Endodermal cell (in vitro differentiated cells): Measurements from ENCODE around the gene RAVER1. TPM values are rescaled to one million over a fixed set of nuclear protein-coding genes. Genes with fewer than 3 reads are reported as not detected.
A peak's percentile ranks its signal among the peaks of the same experiment; 100 is the strongest.
"Not testable (repeated sequence)": the region's sequence is repeated elsewhere in the genome, so short reads cannot be mapped to it uniquely, and the experiment has no call there.

Source experiments
- DNase-seq: peaks from one replicate; pipeline ENCODE4 v3.0.0-alpha.2; 2017
- H3K27ac ChIP-seq: 2 replicates; pipeline ENCODE4 v1.5.1; 2013; ENCODE audit warnings: mild to moderate bottlenecking, low read depth, low read length, moderate library complexity
- H3K27me3 ChIP-seq: 2 replicates; pipeline ENCODE4 v1.6.1; 2013; ENCODE audit warnings: mild to moderate bottlenecking, low read length, moderate library complexity; ENCODE audit not compliant: insufficient read depth, control insufficient read depth, poor library complexity, severe bottlenecking
- H3K36me3 ChIP-seq: 2 replicates; pipeline ENCODE4 v1.7.0; 2013; ENCODE audit warnings: mild to moderate bottlenecking, low read length, moderate library complexity; ENCODE audit not compliant: control insufficient read depth, insufficient read depth
- H3K4me1 ChIP-seq: one replicate; pipeline ENCODE4 v1.7.0; 2013; ENCODE audit warnings: low read length; ENCODE audit not compliant: control insufficient read depth, insufficient read depth
- H3K4me3 ChIP-seq: 2 replicates; pipeline ENCODE4 v1.5.1; 2013; ENCODE audit warnings: mild to moderate bottlenecking, low read length, moderate library complexity
- H3K9ac ChIP-seq: 2 replicates; pipeline ENCODE4 v1.6.1; 2013; ENCODE audit warnings: mild to moderate bottlenecking, low read length, moderate library complexity; ENCODE audit not compliant: poor library complexity, severe bottlenecking; ENCODE audit errors: extremely low read depth
- H3K9me3 ChIP-seq: 2 replicates; pipeline ENCODE4 v1.6.1; 2013; ENCODE audit warnings: mild to moderate bottlenecking, low read length, moderate library complexity; ENCODE audit not compliant: control insufficient read depth
- H3K27ac Mint-ChIP-seq: 2 replicates; pipeline ENCODE4 v1.8.0; 2020; ENCODE audit warnings: mixed read lengths
- H3K27me3 Mint-ChIP-seq: 2 replicates; pipeline ENCODE4 v1.8.0; 2021; ENCODE audit warnings: mild to moderate bottlenecking, mixed read lengths; ENCODE audit not compliant: insufficient read depth
- H3K36me3 Mint-ChIP-seq: 2 replicates; pipeline ENCODE4 v1.8.0; 2020; ENCODE audit warnings: low read depth, mixed read lengths
- H3K4me1 Mint-ChIP-seq: 2 replicates; pipeline ENCODE4 v1.8.0; 2020; ENCODE audit warnings: mixed read lengths
- H3K4me3 Mint-ChIP-seq: 2 replicates; pipeline ENCODE4 v1.8.0; 2020; ENCODE audit warnings: mild to moderate bottlenecking, moderate library complexity, mixed read lengths
- H3K9me3 Mint-ChIP-seq: 2 replicates; pipeline ENCODE4 v1.8.0; 2020; ENCODE audit warnings: mild to moderate bottlenecking, mixed read lengths
- WGBS, 2 experiments: methylation state at CpG; one replicate each; pipeline versions ENCODE4 v1.1.5 to v1.1.7; 2013; ENCODE audit warnings: missing lambda C conversion rate in 2 of 2, mixed read lengths in 1 of 2; ENCODE audit not compliant: insufficient coverage in 1 of 2, insufficient read length in 1 of 2; 5-methylcytosine and 5-hydroxymethylcytosine counted together
- total RNA-seq, 2 donors: library from RNA; stranded (reverse); fragmentation: NEBNext Ultra II Directional in 1 of 2; extraction: Animal tissue kit (Norgen Biotek cat#: 25700) in 1 of 2; gene quantifications; 2 replicates in 1 of 2; 3 replicates in 1 of 2; pipeline ENCODE4 v1.2.1, GENCODE V29; 2021
- TF ChIP-seq, protein P1 (sequence below): fragments of 200-600 bp; sonication (generic); conservative IDR thresholded peaks from 2 replicates; pipeline ENCODE4 v1.5.0; 2021; ENCODE audit warnings: antibody characterized with exemption, mild to moderate bottlenecking

RAVER1 gene
- total RNA-seq, 2 donors from 2014 or later: 53.1 to 64.7 TPM

DNA sequence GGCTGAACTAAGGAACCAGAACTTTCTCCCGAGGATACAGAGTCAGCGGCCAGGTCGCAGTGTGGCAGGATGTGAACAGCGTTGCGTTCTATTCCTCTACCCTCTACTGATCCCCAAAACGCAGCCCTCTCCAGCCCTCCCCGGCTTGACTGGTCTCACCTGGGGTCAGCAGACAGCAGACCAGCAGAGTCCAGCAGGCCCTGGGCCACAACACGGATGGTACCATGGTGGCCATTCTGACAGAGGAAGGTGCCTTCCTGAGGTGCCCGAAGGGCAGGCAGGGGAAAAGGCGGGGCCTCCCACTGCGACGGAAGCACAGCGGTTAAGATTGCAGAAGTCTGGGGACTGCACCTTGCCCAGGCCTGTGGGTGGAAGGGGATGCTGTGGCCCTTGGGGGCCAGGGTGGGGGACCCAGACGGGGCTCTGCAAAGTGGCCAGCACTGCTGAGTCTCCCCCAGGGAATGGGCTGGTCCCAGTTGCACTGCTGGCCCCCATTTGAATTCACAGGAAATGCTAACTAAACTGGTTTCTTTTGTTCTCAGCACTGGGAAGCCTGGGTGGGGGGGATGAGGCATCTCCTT is 6.1 kb upstream of the RAVER1 start, which contains the start of gene ICAM3:
TSS of gene ICAM3 (minus strand) at position 245 of the 581 bp plus-strand sequence. CDS start at position 235, 10 bp downstream.
- H3K4me1 Mint-ChIP-seq: peaks cover 5% of the 10 kb centered on the region
- no peak within 1 kb of the TSS for H3K4me3 Mint-ChIP-seq
- Histone ChIP-seq H3K4me1 (no peaks in the 10 kb centered on the region), H3K4me3 (no peak within 1 kb of the TSS), H3K9ac (no peak within 1 kb of the TSS), H3K36me3 (no peaks in the 10 kb centered on the region), H3K9me3 (no peaks in the 10 kb centered on the region), H3K27me3 (no peaks in the 10 kb centered on the region), H3K27ac (no peak within 1 kb of the TSS)
- peak; percentile 66 for DNase-seq
- H3K9me3 Mint-ChIP-seq: no peaks in the 10 kb centered on the region
- no peaks in the 10 kb centered on the region for H3K27me3 Mint-ChIP-seq
- TF ChIP-seq, protein P1, sequence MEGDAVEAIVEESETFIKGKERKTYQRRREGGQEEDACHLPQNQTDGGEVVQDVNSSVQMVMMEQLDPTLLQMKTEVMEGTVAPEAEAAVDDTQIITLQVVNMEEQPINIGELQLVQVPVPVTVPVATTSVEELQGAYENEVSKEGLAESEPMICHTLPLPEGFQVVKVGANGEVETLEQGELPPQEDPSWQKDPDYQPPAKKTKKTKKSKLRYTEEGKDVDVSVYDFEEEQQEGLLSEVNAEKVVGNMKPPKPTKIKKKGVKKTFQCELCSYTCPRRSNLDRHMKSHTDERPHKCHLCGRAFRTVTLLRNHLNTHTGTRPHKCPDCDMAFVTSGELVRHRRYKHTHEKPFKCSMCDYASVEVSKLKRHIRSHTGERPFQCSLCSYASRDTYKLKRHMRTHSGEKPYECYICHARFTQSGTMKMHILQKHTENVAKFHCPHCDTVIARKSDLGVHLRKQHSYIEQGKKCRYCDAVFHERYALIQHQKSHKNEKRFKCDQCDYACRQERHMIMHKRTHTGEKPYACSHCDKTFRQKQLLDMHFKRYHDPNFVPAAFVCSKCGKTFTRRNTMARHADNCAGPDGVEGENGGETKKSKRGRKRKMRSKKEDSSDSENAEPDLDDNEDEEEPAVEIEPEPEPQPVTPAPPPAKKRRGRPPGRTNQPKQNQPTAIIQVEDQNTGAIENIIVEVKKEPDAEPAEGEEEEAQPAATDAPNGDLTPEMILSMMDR: no peak
- no peak within 1 kb of the TSS for H3K27ac Mint-ChIP-seq
- H3K36me3 Mint-ChIP-seq: no peaks in the 10 kb centered on the region
- WGBS, 2 experiments: 67 to 74% methylated on average over 9 to 14 of the region's 14 CpGs

DNA sequence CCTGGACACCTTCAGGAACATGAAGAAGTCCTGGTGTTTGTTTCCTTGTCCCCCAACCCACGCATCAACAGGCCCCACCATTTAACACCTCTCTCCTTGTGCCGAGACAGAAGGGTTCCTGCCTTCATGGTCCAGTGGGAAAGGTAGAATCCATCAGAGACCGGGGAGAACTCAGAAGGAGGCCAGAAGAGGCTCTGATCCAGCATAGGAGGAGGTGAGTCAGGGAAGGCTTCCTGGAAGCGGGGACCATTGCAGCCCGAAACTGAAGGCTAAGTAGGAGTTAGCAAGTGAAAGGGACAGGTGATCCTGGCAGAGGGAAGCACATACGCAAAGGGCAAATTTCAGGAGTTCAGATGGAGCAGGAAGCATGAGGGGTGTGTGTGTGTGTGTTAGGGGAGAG is 5.6 kb upstream of the RAVER1 start:
- H3K9me3 Mint-ChIP-seq: no peaks in the 10 kb centered on the region
- TF ChIP-seq, protein P1: no peak
- Histone ChIP-seq H3K4me1 (no peaks in the 10 kb centered on the region), H3K36me3 (no peaks in the 10 kb centered on the region), H3K4me3 (no peak overlapping the region), H3K9me3 (no peaks in the 10 kb centered on the region), H3K9ac (no peak overlapping the region), H3K27ac (no peak overlapping the region), H3K27me3 (no peaks in the 10 kb centered on the region)
- no peak for DNase-seq
- no peak overlapping the region for H3K27ac Mint-ChIP-seq
- no peak overlapping the region for H3K4me3 Mint-ChIP-seq
- 84 to 86% methylated on average over 5 to 6 of the region's 6 CpGs for WGBS, 2 experiments
- no peaks in the 10 kb centered on the region for H3K36me3 Mint-ChIP-seq
- no peaks in the 10 kb centered on the region for H3K27me3 Mint-ChIP-seq
- H3K4me1 Mint-ChIP-seq: peaks cover 5% of the 10 kb centered on the region

DNA sequence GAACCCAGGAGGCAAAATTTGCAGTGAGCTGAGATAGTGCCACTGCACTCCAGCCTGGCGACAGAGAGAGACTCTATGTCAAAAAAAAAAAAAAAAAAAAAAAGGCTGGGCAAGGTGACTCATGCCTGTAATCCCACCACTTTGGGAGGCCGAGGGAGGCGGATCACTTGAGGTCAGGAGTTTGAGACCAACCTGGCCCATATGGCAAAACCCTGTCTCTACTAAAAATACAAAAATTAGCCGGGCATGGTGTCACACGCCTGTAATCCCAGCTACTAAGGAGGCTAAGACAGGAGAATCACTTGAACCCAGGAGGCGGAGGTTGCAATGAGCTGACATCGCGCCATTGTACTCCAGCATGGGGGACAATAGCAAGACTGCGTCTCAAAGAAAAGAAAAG is 3.4 kb upstream of the RAVER1 start:
- WGBS, 2 experiments: 89 to 94% methylated on average over 7 to 9 of the region's 9 CpGs
- not testable (repeated sequence) for H3K4me1 ChIP-seq, H3K9ac ChIP-seq, H3K27ac ChIP-seq, H3K27me3 Mint-ChIP-seq, H3K27me3 ChIP-seq, H3K36me3 ChIP-seq, H3K9me3 Mint-ChIP-seq, H3K9me3 ChIP-seq, H3K36me3 Mint-ChIP-seq, H3K27ac Mint-ChIP-seq, DNase-seq, H3K4me3 Mint-ChIP-seq, H3K4me3 ChIP-seq
- peaks cover 12% of the 10 kb centered on the region for H3K4me1 Mint-ChIP-seq
